Stimulated activated naive CD8-positive, alpha-beta T cell treated with anti-CD3 and anti-CD28 coated beads, Interleukin-15, amount 100 ng/mL, for 72 hours (primary cell): ENCODE results near the gene TMEM150A.

ENCODE experiments used
- ATAC-seq: fragments of 150-1000 bp; cut with Tn5 transposase; 2 replicates; pipeline ENCODE4 v1.10.0; 2021; ENCODE audit warnings: mild to moderate bottlenecking, moderate library complexity
- DNase-seq, 2 donors: peaks; one replicate each; pipeline ENCODE4 v3.0.0; 2021 to 2022
- H3K27ac Mint-ChIP-seq, 2 donors: one replicate each; pipeline ENCODE4 v1.8.0; 2022; ENCODE audit warnings: mild to moderate bottlenecking in 2 of 2, mixed read lengths in 2 of 2, moderate library complexity in 2 of 2
- H3K27me3 Mint-ChIP-seq: one replicate; pipeline ENCODE4 v1.8.0; 2022; ENCODE audit warnings: mixed read lengths
- H3K4me1 Mint-ChIP-seq: one replicate; pipeline ENCODE4 v1.8.0; 2022; ENCODE audit warnings: mild to moderate bottlenecking, mixed read lengths
- H3K4me3 Mint-ChIP-seq, 2 donors: one replicate each; pipeline ENCODE4 v1.8.0; 2022; ENCODE audit warnings: mild to moderate bottlenecking in 2 of 2, mixed read lengths in 2 of 2, moderate library complexity in 1 of 2
- H3K9me3 Mint-ChIP-seq, 2 donors: one replicate each; pipeline ENCODE4 v1.8.0; 2022; ENCODE audit warnings: mixed read lengths in 2 of 2

Gene TMEM150A

DNA sequence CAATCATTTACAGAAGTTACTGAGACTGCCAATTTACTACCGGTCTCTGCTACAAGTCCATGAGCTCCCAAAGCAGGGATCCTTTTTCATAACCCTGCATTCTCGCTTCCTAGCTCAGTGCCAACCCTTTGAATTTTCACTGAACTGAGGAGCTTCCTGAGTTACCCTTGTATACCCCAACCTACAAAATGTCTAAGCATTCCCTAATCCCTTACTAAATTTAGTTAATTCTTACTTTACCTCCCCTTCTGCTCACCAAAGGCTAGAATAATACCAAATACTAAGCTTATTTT is 53.9 kb downstream of the TMEM150A start:
- H3K9me3 Mint-ChIP-seq: no peaks in the 10 kb centered on the region
- no peak overlapping the region for H3K4me3 Mint-ChIP-seq
- DNase-seq (no peak), ATAC-seq (no peak)
- no peak overlapping the region for H3K27ac Mint-ChIP-seq
- no peaks in the 10 kb centered on the region for H3K27me3 Mint-ChIP-seq
- H3K4me1 Mint-ChIP-seq: peaks cover 9% of the 10 kb centered on the region
